GM04504 (cell line): ENCODE data around the gene DNAJC13.

Source experiments
- DNase-seq: peaks from one replicate; pipeline ENCODE4 v3.0.0-alpha.2; 2012; ENCODE audit warnings: low read depth

The DNAJC13 gene

DNA sequence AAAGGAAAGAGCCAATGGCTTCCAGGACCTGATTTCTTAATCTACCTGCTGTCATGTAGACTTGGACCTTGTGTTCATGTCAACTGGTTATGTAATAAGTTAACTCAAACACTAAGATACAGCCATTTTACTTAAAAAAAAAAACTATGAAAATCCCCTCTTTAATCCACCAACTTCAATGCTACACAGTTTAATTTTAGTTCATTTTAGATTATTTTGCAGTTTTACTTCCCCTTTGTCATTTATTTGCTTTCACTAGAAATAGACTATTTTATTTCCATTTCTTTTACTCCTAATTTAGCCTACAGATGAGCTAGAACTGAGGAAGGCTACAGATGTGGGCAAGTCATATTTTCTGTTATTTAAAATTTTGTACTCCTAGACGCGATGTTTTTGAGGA is 10.7 kb upstream of the DNAJC13 start:
- no peak for DNase-seq

DNA sequence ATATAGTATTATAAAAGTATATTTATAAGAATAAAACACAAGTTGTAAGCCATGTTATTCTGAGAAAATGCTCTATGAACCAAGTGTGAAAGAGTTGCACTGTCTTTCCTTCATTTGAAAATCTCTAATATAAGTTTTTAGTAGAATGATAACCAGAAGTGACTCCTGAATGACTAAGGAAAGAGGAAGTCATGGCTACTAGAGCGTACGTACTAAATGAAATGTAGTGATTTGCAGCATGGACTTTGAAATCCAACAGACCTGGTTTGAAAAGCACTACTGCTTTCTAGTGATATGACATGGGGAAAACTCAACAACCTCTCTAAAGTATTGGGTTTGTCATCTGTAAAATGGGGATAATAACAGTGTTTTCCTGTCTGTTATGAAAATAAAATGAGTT is 10.3 kb upstream of the DNAJC13 start:
- DNase-seq, result no peak

DNA sequence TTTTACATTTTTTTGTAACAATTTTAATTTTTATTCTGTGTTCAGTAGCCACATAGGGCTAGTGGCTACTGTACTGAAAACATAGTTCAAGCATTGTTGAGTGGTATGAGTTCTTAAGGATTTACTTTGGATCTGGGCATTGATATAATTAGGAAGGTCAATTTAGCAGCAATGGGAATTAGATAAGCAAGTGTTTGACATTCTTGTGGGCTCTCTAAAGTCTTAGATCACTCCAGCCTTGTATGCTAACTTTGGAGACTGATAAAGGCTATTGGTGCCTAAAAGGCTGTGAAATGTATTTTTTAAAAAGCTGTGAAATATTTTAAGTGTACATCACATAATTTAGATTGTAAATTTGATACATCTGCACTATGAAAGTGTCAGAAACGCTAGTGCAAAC is 2.5 kb upstream of the DNAJC13 start:
- no peak for DNase-seq

DNA sequence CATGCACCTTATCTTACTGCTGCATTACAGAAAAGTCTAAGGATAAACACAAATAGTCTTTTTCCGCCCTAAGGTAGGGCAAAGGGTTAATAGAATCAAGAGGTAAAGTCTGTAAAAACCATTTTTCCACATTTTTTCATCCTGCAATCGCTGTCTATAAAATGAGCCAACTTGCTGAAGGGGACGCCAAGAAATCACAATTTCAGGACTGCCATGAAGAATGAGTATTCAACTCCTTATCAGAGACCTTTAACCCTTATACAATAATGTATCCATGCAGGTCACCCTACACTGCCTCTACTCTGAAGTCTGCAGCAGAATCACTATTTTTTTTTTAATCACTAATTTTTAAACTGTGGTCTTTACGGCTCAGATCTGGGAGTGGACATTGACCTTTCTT is 1.1 kb upstream of the DNAJC13 start:
- no peak for DNase-seq

DNA sequence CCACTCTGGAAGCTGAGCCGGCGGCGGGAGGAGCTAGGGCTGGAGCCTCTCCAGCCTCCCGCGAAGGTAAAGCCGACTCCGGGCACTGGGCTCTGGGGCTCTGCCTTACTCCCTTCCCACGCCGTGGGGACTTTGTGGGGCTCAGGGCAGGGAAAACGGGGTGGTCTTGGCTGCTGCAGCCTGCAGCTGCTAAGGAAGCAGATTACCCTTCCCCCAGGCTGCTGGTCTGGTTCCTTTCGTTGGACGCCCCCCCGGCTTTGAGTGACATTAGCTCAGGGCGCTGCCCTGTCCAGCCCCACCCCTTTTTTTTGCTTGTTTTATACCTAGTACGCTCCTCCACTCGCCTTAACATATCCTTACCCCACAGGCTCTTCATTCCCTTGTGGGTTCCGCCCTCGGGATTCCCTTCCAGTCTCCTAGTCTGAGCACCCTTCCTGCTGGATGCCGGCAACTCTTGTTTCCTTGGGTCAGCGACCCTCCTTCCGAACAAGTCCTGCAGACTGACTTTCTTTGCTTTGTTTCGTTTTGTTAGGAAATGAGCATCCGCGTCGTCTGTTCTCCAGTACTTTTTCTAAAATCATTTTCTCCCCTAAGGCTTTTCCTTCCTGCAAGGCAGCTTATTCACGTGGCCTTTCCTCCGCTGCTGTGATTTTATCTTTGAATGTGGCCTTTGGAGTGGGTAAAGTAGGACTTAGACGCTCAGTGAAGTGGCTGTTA is 551 bp downstream of the DNAJC13 start:
- DNase-seq, result no peak

DNA sequence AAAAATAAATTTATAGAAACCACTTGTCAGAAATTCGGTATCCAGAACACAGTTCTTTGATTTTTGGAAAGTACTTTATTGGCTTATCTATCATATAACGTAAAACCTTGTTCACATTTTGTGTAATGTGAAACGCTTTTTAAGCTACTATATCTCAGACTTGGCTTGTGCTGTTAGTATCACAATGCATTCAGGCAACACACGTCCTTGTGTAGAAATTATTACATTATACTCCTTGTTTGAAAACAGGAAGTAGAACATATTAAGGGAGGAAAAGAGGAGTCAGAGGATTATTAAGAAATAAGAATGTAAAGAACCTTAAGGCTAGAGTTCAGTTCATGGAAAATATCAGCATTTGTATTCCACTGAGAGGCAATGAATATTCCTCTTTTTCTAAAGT is 1.6 kb downstream of the DNAJC13 start:
- DNase-seq, result no peak

DNA sequence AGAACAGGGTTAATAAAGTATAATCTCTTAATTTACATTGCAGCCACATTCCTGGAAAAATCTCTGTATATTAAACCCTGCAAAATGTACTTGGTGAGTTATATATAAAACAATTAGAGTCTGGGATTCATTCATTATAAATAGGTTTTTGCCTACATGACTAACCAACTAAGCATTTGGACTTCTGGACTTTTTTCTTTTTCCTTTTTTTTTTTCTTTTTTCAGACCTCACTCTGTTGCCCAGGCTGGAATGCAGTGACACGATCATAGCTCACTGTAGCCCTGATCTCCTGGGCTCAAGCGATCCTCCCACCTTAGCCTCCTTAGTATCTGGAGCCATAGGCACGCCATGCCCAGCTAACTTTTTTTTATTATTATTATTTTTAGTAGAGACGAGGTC is 4.5 kb downstream of the DNAJC13 start:
- no peak for DNase-seq

DNA sequence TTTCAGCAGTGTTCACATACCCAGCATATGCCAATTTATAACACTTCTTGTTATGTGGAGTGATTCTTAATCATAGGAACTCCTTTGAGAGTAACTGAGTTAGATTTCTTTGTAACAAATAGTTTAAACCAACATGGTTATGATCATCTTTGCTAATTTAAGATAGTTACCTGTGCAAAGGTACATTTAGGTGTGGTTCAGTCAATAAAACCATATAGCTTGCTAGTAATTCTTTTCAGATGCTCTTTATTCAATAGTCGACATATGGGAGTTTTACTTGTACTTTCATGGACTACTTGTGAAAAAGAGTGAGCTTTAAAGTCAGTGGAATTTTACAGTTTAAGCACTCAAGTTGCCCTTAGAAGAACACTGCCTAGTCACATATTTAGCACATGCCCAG is 5.2 kb downstream of the DNAJC13 start:
- DNase-seq, result no peak

DNA sequence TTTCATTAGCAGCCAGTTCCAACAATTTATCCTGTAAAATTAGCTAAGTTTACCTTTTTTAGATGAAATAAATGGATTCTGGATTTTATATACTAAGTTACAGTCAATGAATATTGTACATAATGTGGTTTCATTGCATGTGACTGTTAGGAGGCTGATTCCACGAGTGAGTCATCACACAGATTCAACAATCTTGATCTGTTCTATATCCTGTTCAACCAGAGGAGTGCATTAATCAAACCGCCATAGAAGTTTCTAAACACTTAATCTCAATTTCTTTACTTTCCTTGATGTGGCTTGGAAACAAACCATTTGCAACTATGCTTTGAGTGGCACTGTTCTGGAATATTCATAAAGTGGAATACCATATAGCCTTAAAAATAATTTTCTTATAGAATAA is 15.3 kb downstream of the DNAJC13 start:
- peak; percentile 38 for DNase-seq

DNA sequence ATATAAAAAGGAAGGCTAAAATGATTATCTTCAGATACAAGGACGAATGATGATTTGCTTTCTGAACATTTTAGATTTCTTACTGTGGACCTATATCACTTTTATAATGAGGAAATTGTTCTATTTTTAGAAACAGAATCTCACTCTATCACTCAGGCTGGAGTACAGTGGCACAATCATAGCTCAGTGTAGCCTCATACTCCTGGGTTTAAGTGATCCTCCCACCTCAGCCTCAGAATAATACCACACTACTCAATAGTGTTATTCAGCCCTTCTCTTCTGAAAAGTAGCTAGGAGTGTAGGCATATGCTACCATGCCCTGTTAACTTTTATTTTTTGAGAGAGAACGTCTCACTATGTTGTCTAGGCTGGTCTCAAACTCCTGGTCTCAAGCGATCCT is 15.8 kb downstream of the DNAJC13 start:
- DNase-seq, result no peak

DNA sequence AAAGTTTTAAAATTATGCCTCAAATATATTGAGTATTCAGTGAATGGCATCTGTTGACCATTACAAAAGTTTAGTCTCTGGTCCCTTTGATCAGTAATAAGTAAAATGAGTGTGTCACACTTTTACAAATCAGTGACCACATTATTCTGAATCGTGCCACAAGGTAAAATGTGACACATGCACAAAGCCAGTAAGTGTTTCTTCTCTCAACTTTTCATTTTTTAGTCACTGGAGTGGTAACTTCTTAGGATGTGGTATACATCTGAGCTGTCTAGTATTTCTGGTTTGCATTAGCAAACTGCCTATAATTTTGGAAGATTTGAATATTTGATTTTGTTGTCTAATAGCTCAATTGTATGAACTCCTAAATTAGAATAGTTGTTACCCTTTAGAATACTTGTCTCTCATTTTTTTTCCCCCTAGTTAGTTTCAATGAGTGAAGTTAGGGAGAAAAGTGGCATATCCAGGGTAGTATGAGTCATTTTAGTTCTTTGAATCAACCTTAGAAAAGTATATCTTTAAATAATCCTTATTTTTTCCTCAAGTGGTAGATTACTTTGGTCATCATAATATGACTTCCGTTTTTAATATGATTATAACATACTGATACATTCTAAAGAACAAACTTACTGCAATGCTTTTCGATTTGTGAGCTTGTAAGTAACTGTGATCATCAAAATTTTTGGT is 18.1 kb downstream of the DNAJC13 start:
- DNase-seq, result no peak

DNA sequence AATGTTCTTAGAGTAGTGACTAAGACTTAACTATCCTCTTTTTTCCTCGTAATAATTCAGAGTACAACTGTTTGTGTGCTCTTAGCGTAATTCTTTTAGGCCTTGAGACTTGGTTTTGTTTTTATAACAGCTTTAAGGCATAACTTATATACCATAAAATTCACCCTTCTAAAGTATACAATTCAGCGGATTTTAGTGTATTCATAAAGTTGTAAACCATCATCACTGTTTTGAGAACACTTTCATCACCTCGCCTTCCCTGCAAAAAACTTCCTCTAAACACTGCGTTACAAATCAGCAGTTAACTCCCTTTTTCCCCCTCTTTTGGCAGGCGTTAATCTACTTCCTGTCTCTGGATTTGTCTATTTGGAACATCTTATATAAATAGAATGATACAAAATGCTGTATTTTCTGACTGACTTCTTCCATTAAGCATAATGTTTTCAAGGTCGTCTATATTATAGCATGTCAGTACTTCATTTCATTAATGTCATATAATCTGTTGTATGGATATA is 18.7 kb downstream of the DNAJC13 start:
- DNase-seq, result no peak

DNA sequence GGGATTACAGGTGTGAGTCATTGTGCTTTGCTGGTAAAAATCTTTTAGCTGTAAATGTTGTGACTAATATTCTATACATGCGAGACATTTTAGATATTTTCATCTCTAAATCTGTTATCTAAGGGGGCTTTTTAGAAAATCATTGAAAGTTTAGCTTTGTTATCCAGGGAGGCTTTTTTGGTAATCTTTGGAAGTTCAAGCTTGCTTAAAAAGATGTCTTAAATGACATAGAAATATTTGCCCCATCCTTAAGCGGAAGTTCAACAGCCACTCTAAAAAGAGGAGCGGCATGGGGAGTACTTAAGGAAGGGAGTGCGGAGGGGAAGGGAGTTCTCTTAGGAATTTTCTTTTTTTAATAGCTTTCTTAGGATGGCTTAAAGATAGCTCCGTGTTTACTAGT is 26.1 kb downstream of the DNAJC13 start:
- no peak for DNase-seq

DNA sequence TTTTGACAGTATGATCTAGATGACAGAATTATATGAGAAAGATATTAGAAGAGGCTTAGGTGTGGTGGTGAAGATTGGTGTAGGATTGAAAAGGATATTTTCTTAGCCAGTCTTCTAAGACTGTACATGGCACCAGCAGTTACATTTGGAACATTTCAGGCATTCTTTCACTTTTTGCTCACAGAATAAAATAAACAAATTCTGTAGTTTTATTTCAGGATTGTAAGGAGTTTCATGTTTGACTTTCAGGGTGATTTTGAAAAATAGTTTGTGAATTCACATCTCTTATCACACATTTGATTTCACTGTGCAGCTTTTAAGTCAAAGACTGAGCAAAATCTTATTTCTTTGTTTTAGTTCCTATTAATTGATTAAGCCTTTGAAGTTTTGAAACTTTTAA is 27.1 kb downstream of the DNAJC13 start:
- no peak for DNase-seq

DNA sequence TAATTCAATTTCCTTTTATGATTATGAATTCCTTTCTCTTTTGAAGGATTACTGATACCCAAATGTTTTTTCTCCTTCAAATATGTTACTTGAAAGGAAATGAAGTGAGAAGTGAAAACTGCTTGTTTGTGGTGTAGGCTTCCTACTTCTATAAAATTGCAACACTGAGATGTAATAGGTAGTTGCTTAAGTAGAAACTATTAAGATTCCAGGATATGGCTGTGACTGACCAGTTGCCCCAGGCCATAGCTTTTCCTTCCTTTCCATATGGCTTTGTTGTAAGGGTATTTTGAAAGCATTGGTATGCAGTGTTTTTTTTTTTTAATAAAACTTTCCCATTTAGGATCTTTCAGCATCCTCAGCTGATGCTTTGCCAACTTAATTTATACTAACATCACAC is 28.5 kb downstream of the DNAJC13 start:
- DNase-seq, result peak; percentile 57

DNA sequence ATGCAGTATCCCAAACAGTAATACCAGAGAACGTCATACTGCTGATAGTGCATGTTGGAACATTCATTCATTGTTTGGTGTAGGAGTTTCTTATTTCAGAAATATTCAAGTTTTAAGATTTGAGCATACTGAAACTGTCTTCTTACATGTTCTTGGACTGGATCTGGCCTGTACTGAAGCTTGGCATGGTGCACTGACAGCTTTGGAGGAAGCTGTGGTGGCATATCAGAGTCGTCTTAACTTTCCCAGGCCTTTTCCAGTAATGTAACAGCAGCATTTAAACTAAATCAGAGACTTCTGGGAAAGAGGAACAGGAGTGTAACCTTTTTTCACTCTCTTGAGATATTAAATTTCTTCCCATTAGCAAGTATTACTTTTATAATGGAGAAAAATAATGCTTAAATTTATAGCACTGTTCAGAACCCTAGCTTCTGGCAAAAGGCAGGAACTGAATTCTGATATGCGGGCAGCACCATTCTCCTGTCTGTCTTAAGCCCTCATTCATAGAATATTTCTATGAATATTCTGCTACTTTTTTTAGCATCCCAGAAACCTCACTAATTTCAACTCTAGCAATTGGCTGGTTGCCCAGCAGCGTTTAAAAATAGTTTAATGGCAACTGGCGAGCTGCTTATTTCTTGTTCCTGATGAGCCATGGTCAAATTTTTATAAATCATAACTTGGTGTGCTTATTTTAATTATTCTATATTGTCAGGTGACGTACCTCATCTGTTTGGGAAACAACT is 31.1 kb downstream of the DNAJC13 start:
- no peak for DNase-seq

DNA sequence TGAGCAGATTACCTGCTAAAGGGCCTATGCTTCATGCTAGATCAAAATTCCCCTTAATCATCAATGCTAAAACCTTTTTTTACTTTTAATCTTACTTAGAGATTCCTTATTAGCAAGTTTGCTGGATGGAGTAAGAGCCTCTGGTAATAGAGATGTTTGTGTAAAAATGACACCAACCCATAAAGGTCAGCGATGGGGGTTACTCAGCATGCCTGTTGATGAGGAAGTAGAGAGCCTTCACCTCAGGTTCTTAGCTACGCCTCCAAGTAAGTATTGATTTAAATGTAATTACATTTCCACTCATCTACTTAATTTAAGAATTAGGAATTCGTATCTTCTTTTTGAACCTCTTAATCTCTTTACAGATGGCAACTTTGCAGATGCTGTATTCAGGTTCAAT is 38.8 kb downstream of the DNAJC13 start:
- DNase-seq, result no peak

DNA sequence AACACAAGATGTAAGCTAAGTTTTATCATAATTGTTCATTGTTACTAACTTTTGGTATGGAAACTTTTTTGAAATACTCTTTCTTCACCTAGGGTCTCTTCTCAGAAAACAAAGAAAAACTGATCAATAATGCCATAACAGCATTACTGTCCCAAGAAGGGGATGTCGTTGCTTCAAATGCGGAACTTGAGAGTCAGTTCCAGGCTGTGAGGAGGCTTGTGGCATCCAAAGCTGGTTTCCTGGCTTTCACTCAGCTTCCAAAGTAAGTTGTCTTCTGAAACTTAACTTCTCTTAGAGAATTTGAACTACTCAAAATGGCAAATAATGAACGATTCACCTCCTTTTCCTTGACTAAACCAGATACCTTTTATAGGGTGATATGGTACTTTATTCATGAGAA is 39.3 kb downstream of the DNAJC13 start:
- DNase-seq, result no peak

DNA sequence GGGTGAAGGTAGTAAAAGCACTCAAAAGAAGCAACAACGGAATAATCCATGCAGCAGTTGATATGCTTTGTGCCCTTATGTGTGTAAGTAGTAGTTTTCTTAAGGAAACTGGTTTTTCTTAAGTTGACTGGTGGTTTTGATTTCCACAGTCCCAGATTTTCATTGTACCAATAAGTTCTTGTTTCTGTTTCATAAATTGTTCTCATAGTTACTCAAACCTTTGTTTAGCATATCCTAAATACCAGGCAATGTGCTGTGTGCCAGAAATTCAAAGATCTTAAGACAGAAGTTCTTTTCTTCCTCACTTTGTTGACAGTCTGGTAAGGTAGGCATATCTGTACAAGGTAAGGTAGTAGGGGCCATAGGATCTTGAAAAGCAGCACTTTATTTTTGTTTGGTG is 40.0 kb downstream of the DNAJC13 start:
- no peak for DNase-seq

DNA sequence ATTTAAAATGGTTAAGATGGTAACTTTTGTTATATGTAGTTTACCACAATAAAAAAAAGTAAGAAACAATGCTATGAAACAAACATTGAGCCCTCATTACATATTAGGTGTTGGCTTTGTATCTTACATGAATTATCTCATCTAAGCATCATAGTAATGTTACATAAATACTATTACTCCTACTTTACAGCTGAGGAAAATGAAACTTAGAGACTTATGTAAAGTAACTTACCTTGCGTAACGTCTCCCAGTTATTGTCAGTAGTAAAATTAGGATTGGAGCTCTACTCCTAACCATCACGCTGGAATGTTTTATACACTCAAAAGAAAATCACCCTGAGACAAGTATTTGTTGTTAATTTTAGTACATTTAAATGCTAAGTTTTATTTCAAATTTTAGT is 42.2 kb downstream of the DNAJC13 start:
- DNase-seq, result no peak

DNA sequence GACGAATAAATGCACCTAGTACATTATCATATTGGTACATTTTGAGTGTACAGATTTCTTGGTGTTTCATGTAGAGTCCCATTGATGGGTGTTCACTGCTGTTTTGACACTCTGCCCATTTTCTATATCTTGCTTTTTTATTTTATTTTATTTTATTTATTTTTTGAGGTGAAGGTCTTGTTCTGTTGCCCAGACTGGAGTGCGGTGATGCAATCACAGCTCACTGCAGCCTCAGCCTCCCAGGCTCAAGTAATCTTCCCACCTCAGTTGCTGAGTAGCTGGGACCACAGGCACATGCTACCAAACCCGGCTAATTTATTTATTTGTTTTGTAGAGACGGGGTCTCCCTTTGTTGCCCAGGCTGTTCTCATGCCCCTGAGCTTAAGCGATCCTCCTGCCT is 44.2 kb downstream of the DNAJC13 start:
- DNase-seq, result no peak

DNA sequence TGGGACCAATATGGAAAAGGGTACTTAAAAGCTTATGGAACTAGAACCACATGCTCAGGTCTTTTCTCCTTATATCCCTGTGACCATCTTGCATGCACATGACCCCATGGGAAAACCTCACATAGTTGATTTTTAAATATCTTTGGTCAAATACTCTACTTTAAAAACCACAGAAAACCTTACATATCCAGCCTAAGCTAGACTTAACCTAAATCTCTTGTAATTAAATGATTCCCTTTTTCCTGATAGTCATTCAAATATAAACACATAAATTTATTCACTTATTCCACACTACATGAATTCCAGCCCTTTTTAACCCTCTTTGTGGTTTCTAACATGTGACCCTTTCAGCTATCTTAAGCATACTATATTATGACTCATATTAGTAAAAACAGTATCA is 46.8 kb downstream of the DNAJC13 start:
- no peak for DNase-seq

DNA sequence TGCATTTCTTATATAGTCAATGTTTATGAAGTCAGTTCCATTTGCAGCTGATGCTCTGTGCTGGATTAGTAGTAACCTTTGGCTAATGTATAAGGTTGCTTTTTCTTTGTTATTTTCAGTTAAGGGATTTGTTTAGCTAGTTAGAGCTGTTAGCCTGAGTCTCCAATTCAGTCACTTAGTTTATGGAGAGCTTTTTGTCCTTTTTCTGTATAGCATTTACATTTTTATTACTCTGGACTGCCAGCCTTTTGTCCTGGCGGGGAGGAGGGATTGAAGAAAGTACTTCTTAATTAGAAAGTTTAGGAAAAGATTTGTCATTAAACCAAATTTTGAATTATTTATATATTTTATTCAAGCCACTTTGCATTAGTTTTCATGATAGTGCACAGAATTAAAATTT is 52.0 kb downstream of the DNAJC13 start:
- DNase-seq, result no peak
